T-helper 9 cell (primary cell): ENCODE data around the gene PPY.
"Not testable (repeated sequence)": the region's sequence is repeated elsewhere in the genome, so short reads cannot be mapped to it uniquely, and the experiment has no call there.

Source experiments
- DNase-seq: peaks from one replicate; pipeline ENCODE4 v3.0.0-alpha.2; 2020

PPY gene

GRCh38 chr17:43901861-43902589, 40.3 kb downstream of the PPY start:
- DNase-seq = no peak

DNA sequence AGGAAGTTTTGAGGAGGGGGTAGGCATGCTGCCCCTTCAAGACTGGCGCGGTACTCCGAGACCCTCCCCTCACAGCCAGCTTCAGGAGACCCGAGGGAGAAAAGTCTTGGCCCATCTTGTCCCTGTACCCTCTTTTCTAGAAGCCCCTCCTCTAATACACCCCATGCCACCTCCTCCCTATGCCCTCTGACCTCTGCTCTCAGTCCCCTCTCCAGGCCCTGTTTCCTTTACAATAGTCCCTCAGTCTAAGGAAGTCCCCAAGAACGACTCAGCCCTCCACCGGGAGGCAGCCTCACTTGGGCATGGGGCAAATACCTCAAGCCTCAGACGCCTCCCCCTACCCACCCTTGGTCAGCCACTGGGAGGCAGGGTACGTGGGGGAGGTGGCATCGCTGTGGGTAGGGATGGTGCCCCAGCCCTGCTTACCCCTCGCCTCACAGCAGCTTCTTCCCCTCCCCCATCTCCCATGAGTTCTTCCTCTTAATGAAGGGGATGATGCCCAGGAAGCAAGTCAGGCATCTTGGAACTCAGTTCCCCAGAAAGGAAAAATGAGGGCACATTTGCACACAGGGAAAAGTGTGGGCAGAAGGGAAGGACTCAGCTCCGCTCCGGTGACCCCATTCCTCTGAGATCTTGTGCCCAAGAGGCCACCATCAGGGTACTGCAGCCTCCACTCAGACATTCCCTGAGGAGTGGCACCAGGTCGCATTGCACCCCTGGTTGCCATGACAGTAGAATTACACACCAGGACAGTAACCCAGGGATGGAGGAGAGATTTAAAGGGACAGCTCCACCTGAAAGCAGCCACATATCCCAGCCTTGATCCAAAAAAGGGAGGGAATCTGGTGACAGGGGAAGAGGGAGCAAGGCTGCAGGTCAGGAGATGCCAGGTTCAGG, 41.2 kb downstream of the PPY start:
- DNase-seq = no peak

DNA sequence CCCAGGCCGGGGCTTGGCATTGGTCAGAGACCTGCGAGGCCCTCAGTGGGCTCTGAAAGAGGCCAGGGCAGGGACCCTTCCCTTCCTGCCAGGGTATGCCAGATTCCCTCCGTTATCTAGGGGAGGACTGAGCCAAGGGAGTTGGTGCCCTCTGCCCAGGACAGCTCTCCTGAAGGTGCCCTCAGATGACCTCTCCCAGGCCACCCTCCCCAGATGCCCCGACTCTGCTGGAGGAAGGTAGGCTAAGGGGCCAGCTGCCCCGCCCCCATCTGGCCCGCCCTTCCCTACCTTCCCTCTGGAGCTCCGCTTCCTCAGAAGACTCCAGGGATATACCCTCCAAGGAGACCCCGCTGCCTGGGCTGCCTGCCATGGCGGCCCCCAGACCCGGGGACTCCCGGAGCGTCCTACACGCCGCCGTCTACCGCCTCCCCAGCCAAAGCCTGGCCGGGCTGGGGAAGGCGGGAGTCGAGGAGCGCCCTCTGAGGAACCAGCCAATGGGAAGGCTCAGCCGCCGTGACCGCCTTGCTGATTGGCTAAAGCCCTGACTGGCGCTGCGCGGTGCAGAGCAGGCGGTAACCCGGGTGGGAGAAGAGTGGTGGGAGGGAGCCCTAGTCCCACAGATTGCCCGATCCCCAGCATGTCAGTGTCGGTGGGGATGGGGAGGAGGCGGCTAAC, 42.0 kb downstream of the PPY start:
- DNase-seq = peak; percentile 70

- no peak for DNase-seq
These were observed 43.8 kb downstream of the PPY start for GRCh38 chr17:43898446-43898845.

DNA sequence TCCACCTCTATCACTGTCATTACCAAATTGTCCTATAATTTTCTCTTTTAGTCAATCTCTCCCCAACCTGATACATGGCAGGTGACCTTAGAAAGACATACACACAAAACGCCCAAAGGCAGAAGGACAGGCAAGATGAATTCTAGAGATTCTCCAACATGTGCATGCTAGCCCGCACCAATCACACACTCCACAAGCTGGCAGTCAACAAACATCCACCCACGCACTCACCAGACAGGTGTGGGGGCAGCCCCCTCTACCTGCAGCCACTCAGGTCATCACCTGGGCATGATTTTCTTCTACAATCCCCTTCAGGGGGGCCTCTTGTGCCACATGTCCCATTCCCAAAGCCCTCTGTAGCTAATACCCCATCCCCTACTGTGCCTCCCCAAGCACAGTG, 44.4 kb downstream of the PPY start:
- no peak for DNase-seq

GRCh38 chr17:43894494-43894893, 47.8 kb downstream of the PPY start:
- not testable (repeated sequence) for DNase-seq

- DNase-seq = no peak
These were observed 49.7 kb downstream of the PPY start for GRCh38 chr17:43892647-43892952.

- no peak for DNase-seq
These were observed 50.2 kb downstream of the PPY start for GRCh38 chr17:43891851-43892646.
